Endothelial cell of umbilical vein (primary cell): ENCODE data around the gene PTPN5. TPM values are rescaled to one million over a fixed set of nuclear protein-coding genes. Genes with fewer than 3 reads are reported as not detected.

ENCODE experiments used
- BruUV-seq: library from RNA; stranded (reverse); fragments of 400-500 nt; replicated peaks from 2 replicates; lab custom pipeline; 2021; lab: Mats Ljungman, UMichigan
- CTCF ChIA-PET: fragments of 300-600, 350-600 bp; sonication (Branson Sonifier 250); formaldehyde crosslinking; loops from one replicate; lab custom pipeline; 2021; ENCODE audit warnings: antibody characterized with exemption, inconsistent platforms; lab: Charles Lee
- POLR2A ChIA-PET: fragments of 300-600, 350-600 bp; sonication (Branson Sonifier 250); formaldehyde crosslinking; loops from one replicate; lab custom pipeline; 2021; ENCODE audit warnings: antibody characterized with exemption, inconsistent platforms; lab: Charles Lee
- DNase-seq: peaks from one replicate; pipeline ENCODE4 v3.0.0-alpha.2; 2011; ENCODE audit warnings: low read depth, low spot score
- FAIRE-seq: peaks from 2 replicates; lab custom pipeline; 2011; peaks lifted over from hg19 to GRCh38; lab: Jason Lieb, UNC
- H2AFZ ChIP-seq: 2 replicates; pipeline ENCODE4 v1.6.0; 2012; ENCODE audit warnings: low read depth, low read length, control low read depth, inconsistent platforms
- H3K27ac ChIP-seq: 2 replicates; pipeline ENCODE4 v1.5.1; 2011; ENCODE audit warnings: low read depth, mild to moderate bottlenecking, control low read depth, low read length, moderate library complexity; ENCODE audit not compliant: insufficient read depth
- H3K27me3 ChIP-seq, 2 experiments: 2 replicates each; pipeline versions ENCODE4 v1.6.0 to v1.6.1; 2011; ENCODE audit warnings: low read length in 2 of 2, mixed read lengths in 1 of 2; ENCODE audit not compliant: control insufficient read depth in 2 of 2, insufficient read depth in 2 of 2
- H3K36me3 ChIP-seq, 2 experiments: 2 replicates in 1 of 2; 3 replicates in 1 of 2; pipeline ENCODE4 v1.5.1; 2011; ENCODE audit warnings: low read length in 2 of 2, mild to moderate bottlenecking in 1 of 2, moderate library complexity in 1 of 2; ENCODE audit not compliant: control insufficient read depth in 2 of 2, insufficient read depth in 2 of 2; ENCODE audit errors: extremely low read depth in 1 of 2
- H3K4me1 ChIP-seq: 3 replicates; pipeline ENCODE4 v1.5.1; 2011; ENCODE audit warnings: mild to moderate bottlenecking, low read length; ENCODE audit not compliant: control insufficient read depth, insufficient read depth; ENCODE audit errors: extremely low read depth
- H3K4me2 ChIP-seq: 2 replicates; pipeline ENCODE4 v1.6.1; 2011; ENCODE audit warnings: low read length, control low read depth, mixed read lengths; ENCODE audit not compliant: insufficient read depth
- H3K4me3 ChIP-seq, 3 experiments: fragments of 200-600 bp in 1 of 3; sonication (generic), shearing (Covaris generic) in 1 of 3; replicated peaks in 1 of 3; 2 replicates each; pipeline ENCODE4 v1.5.1; 2011 to 2016; ENCODE audit warnings: control low read depth in 3 of 3, low read length in 3 of 3, mild to moderate bottlenecking in 2 of 3, inconsistent platforms in 1 of 3, low read depth in 1 of 3, moderate library complexity in 1 of 3; ENCODE audit not compliant: insufficient read depth in 1 of 3
- H3K79me2 ChIP-seq: 2 replicates; pipeline ENCODE4 v1.6.0; 2012; ENCODE audit warnings: low read length, inconsistent platforms; ENCODE audit not compliant: control insufficient read depth, insufficient read depth
- H3K9ac ChIP-seq: replicated peaks from 2 replicates; pipeline ENCODE3; 2011; ENCODE audit warnings: low read length, control low read depth; ENCODE audit not compliant: insufficient read depth; ENCODE audit errors: extremely low read depth
- H3K9me1 ChIP-seq: replicated peaks from 3 replicates; pipeline ENCODE4 v1.6.0; 2011; ENCODE audit warnings: mild to moderate bottlenecking, low read length; ENCODE audit not compliant: control insufficient read depth, insufficient read depth; ENCODE audit errors: extremely low read depth
- H3K9me3 ChIP-seq: replicated peaks from 2 replicates; pipeline ENCODE4 v1.5.1; 2012; ENCODE audit warnings: low read length, inconsistent platforms; ENCODE audit not compliant: control insufficient read depth, insufficient read depth
- H4K20me1 ChIP-seq: replicated peaks from 2 replicates; pipeline ENCODE3; 2011; ENCODE audit warnings: mild to moderate bottlenecking, low read length; ENCODE audit not compliant: control insufficient read depth, insufficient read depth; ENCODE audit errors: extremely low read depth
- CTCF ChIP-seq, 2 donors: IDR thresholded peaks; 1 replicate in 1 of 2; 2 replicates in 1 of 2; pipeline ENCODE4 v1.5.1; 2011; ENCODE audit warnings: low read length in 2 of 2, mild to moderate bottlenecking in 2 of 2, moderate library complexity in 2 of 2, control low read depth in 1 of 2, inconsistent platforms in 1 of 2, low read depth in 1 of 2; ENCODE audit not compliant: insufficient read depth in 1 of 2; ENCODE audit errors: extremely low read depth in 1 of 2
- EZH2 ChIP-seq: IDR thresholded peaks from 2 replicates; pipeline ENCODE4 v1.6.1; 2012; ENCODE audit warnings: borderline replicate concordance, low read depth, mild to moderate bottlenecking, moderate library complexity, low read length, inconsistent platforms; ENCODE audit not compliant: severe bottlenecking
- FOS ChIP-seq: IDR thresholded peaks from 2 replicates; pipeline ENCODE4 v1.6.1; 2011; ENCODE audit warnings: mild to moderate bottlenecking, low read length, moderate library complexity, borderline replicate concordance; ENCODE audit not compliant: insufficient read depth
- GATA2 ChIP-seq: IDR thresholded peaks from 2 replicates; pipeline ENCODE4 v1.7.0; 2011; ENCODE audit warnings: low read depth, mild to moderate bottlenecking, moderate library complexity, mixed read lengths, low read length; ENCODE audit not compliant: insufficient read length, insufficient read depth
- JUN ChIP-seq: IDR thresholded peaks from 2 replicates; pipeline ENCODE4 v1.6.1; 2011; ENCODE audit warnings: borderline replicate concordance, low read depth; ENCODE audit not compliant: insufficient read length, insufficient read depth
- MAX ChIP-seq: IDR thresholded peaks from 2 replicates; pipeline ENCODE4 v1.6.1; 2011; ENCODE audit not compliant: insufficient read depth, insufficient read length
- MYC ChIP-seq: IDR thresholded peaks from one replicate; pipeline ENCODE4 v1.6.1; 2011; ENCODE audit warnings: mild to moderate bottlenecking, low read depth, low read length
- POLR2A ChIP-seq: IDR thresholded peaks from 2 replicates; pipeline ENCODE4 v1.6.1; 2012; ENCODE audit warnings: low read depth, mild to moderate bottlenecking, control low read depth, low read length
- POLR2AphosphoS5 ChIP-seq: IDR thresholded peaks from 2 replicates; pipeline ENCODE4 v1.6.1; 2012; ENCODE audit warnings: low read depth, mild to moderate bottlenecking, control low read depth, low read length, moderate library complexity; ENCODE audit not compliant: insufficient read depth
- dilution Hi-C: fragments of 300-500 bp; cut with MboI; formaldehyde crosslinking; loops from one replicate; pipeline ENCODE4 v1.15.0; 2019; ENCODE audit warnings: low sequenced_read_pairs; ENCODE audit not compliant: extremely low pct_ligation_motif_present
- intact Hi-C: fragments of 100-400 bp; cut with micrococcal nuclease; formaldehyde crosslinking; loops from one replicate; pipeline ENCODE4 v1.10.0; 2022
- polyA plus RNA-seq, 4 experiments: library from polyadenylated mRNA; depleted of rRNA in 3 of 4; stranded (reverse) in 3 of 4; unstranded in 1 of 4; fragments of >200 nt; gene quantifications; 2 replicates each; pipeline versions ENCODE4 v1.2.1 to v1.2.3, GENCODE V29; 2011 to 2012; ENCODE audit warnings: missing spikeins in 1 of 4
- total RNA-seq: library from RNA; stranded (reverse); gene quantifications from 2 replicates; pipeline ENCODE4 v1.2.3, GENCODE V29; 2021

Gene PTPN5
- total and polyA plus RNA-seq, 2 donors (not counting 3 experiments of a cell fraction or from before 2014, with no cell fraction given): not detected

DNA sequence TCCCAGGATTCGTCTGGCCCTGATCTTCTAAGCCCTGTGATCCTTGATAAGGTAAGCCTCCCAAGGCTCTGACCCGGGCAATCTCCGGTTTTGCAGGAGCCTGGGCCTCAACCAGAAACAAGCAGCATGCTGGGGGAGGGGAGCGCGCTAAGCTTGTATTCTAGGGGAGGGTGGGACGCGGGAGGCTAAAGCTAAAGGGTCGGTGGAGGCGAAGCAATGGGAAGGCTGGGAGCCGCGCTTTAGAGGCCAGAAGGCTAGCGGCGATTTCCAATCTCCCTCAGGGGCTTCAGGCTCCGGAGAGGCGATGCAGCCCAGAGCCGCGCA lies 753 bp downstream of the PTPN5 start:
- Histone ChIP-seq H3K9me3 (no peaks in the 10 kb centered on the region), H3K79me2 (no peaks in the 10 kb centered on the region), H4K20me1 (no peaks in the 10 kb centered on the region), H3K36me3 (no peaks in the 10 kb centered on the region), H3K9ac (no peak overlapping the region), H3K9me1 (no peaks in the 10 kb centered on the region), H3K4me3 (no peak overlapping the region), H3K4me2 (no peak overlapping the region), H3K27me3 (peaks cover 44 to 66% of the 10 kb centered on the region in 2 experiments), H3K27ac (no peak overlapping the region), H3K4me1 (no peaks in the 10 kb centered on the region), H2AFZ (no peak overlapping the region)
- FAIRE-seq (no peak), DNase-seq (no peak)
- intact Hi-C loops (no loop called here), dilution Hi-C loops (no loop called here)
- ChIA-PET POLR2A (no interaction called here), CTCF (interaction anchor here (1.0 kb wide), 1 partner anchor 11 kb away, joined by 3 read pairs; no protein-coding TSS in a partner anchor)
- BruUV-seq: no TSS peak
- TF ChIP-seq FOS (no peak), GATA2 (no peak), POLR2AphosphoS5 (no peak), CTCF (IDR thresholded peaks at IDR 0.05; ENCODE audit: extremely low read depth in 1 of 2, insufficient read depth in 1 of 2, low read depth in 1 of 2, low read length in 2 of 2) (no peak), JUN (no peak), POLR2A (no peak), MAX (no peak), EZH2 (no peak), MYC (no peak)
